Breast epithelium (tissue), 4 donors: Measurements from ENCODE around the gene TXNDC16. TPM values are rescaled to one million over a fixed set of nuclear protein-coding genes. Genes with fewer than 3 reads are reported as not detected.
A peak's percentile ranks its signal among the peaks of the same experiment; 100 is the strongest.
"Not testable (repeated sequence)": the region's sequence is repeated elsewhere in the genome, so short reads cannot be mapped to it uniquely, and the experiment has no call there.

ENCODE experiments used
- DNase-seq, 2 donors: peaks; one replicate each; pipeline ENCODE4 v3.0.0-alpha.2; 2019; ENCODE audit warnings: low spot score in 2 of 2
- H3K27ac ChIP-seq, 2 donors: fragments of 200-600 bp; sonication (generic) in 1 of 2; one replicate each; pipeline ENCODE4 v1.5.1; 2016 to 2019; ENCODE audit warnings: mild to moderate bottlenecking in 1 of 2
- H3K27me3 ChIP-seq, 2 donors: fragments of 200-600 bp; sonication (generic) in 1 of 2; one replicate each; pipeline versions ENCODE4 v1.5.1 to v1.6.0; 2017 to 2019; ENCODE audit warnings: control low read depth in 1 of 2, mild to moderate bottlenecking in 1 of 2
- H3K36me3 ChIP-seq: fragments of 200-600 bp; one replicate; pipeline ENCODE4 v1.5.1; 2019
- H3K4me1 ChIP-seq, 2 donors: fragments of 200-600 bp; sonication (generic); one replicate each; pipeline ENCODE4 v1.5.1; 2016 to 2019; ENCODE audit warnings: control low read depth in 1 of 2
- H3K4me3 ChIP-seq, 3 donors: fragments of 200-600 bp; sonication (generic); 1 replicate in 2 of 3; 2 replicates in 1 of 3; pipeline ENCODE4 v1.5.1; 2016 to 2019; ENCODE audit warnings: mild to moderate bottlenecking in 3 of 3, moderate library complexity in 2 of 3
- H3K9me3 ChIP-seq, 2 donors: fragments of 200-600 bp; sonication (generic) in 1 of 2; one replicate each; pipeline ENCODE4 v1.5.1; 2016 to 2019; ENCODE audit warnings: control low read depth in 1 of 2
- POLR2A ChIP-seq: fragments of 450-650 bp; IDR thresholded peaks from one replicate; pipeline ENCODE4 v1.6.1; 2016; ENCODE audit warnings: antibody characterized with exemption, mild to moderate bottlenecking, moderate library complexity
- POLR2AphosphoS5 ChIP-seq, 3 donors: sonication (generic); formaldehyde crosslinking; IDR thresholded peaks; one replicate each; pipeline ENCODE4 v1.6.1; 2017; ENCODE audit warnings: antibody characterized with exemption in 3 of 3
- intact Hi-C: fragments of 100-400 bp; cut with DNase I; formaldehyde crosslinking; loops from one replicate; pipeline ENCODE4 v1.15.1; 2023; ENCODE audit warnings: low total_unique reads
- total RNA-seq, 3 donors: library from RNA; depleted of rRNA; stranded (reverse); fragments of >200 nt; gene quantifications; one replicate each; pipeline ENCODE4 v1.1.0, GENCODE V29; 2016
- TF ChIP-seq, protein P1 (sequence below), 3 donors: fragments of 450-650 bp; IDR thresholded peaks; one replicate each; pipeline ENCODE4 v1.5.1; 2016 to 2017; ENCODE audit warnings: antibody characterized with exemption in 3 of 3, mild to moderate bottlenecking in 3 of 3, moderate library complexity in 3 of 3

The TXNDC16 gene
- total RNA-seq, 3 donors from 2014 or later: 11.5 to 18.3 (median 13.1) TPM

DNA sequence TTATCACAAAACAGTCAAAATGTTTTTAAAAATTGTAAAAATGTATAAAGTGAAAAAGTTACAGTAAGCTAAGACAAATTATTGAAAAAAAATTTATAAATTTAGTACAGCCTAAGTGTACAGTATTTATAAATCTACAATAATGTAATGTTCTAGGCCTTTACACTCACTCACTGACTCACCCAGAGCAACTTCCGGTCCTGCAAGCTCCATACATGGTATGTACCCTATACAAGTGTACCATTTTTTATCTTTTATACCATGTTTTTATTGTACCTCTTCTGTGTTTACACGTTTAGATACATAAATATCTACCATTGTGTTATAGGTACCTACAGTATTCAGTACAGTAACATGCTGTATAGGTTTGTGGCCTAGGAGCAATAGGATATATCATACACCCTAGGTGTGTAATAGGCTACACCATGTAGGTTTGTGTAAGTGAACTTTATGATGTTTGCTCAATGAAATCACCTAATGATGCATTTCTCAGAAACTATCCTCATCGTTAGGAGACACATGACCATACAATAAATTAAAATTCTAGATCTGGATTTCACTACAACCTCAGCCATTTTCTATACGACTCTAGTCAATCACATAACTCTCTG is 66.8 kb downstream of the TXNDC16 start:
- TF ChIP-seq POLR2A: no peak
- TF ChIP-seq, protein P1, sequence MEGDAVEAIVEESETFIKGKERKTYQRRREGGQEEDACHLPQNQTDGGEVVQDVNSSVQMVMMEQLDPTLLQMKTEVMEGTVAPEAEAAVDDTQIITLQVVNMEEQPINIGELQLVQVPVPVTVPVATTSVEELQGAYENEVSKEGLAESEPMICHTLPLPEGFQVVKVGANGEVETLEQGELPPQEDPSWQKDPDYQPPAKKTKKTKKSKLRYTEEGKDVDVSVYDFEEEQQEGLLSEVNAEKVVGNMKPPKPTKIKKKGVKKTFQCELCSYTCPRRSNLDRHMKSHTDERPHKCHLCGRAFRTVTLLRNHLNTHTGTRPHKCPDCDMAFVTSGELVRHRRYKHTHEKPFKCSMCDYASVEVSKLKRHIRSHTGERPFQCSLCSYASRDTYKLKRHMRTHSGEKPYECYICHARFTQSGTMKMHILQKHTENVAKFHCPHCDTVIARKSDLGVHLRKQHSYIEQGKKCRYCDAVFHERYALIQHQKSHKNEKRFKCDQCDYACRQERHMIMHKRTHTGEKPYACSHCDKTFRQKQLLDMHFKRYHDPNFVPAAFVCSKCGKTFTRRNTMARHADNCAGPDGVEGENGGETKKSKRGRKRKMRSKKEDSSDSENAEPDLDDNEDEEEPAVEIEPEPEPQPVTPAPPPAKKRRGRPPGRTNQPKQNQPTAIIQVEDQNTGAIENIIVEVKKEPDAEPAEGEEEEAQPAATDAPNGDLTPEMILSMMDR (IDR thresholded peaks at IDR 0.05): no peak
- TF ChIP-seq POLR2AphosphoS5 (IDR thresholded peaks at IDR 0.05): no peak
- Histone ChIP-seq H3K36me3 (peaks cover 5% of the 10 kb centered on the region), H3K4me3 (no peak overlapping the region), H3K27ac (no peak overlapping the region), H3K4me1 (no peaks in the 10 kb centered on the region), H3K27me3 (no peaks in the 10 kb centered on the region), H3K9me3 (no peaks in the 10 kb centered on the region)
- intact Hi-C loops: no loop called here
- DNase-seq: no peak

DNA sequence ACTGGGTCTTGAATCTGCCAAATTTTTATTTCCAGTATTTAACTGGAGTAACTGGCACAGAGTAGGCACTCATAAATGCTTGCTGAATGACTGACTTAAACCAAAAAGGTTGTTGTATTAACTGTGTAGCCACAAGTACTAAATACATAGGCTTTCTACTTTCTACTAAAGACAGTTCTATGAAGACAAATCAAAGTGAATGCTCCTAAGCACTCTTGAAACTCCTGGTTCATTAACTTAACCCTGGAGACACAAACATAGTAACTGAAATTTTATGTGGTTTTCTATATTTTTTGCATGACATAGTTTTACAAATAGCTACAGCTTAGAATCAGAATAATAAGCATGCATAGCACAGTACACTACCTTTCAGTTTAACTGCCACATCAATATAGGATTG is 70.4 kb downstream of the TXNDC16 start:
- intact Hi-C loops: no loop called here
- H3K27ac ChIP-seq: no peak overlapping the region
- no peaks in the 10 kb centered on the region for H3K36me3 ChIP-seq
- peaks cover 0 to 7% of the 10 kb centered on the region in 2 donors for H3K9me3 ChIP-seq
- no peaks in the 10 kb centered on the region for H3K27me3 ChIP-seq
- TF ChIP-seq, protein P1 (IDR thresholded peaks at IDR 0.05): no peak
- TF ChIP-seq POLR2A (no peak), POLR2AphosphoS5 (IDR thresholded peaks at IDR 0.05) (no peak)
- DNase-seq: no peak
- no peaks in the 10 kb centered on the region for H3K4me1 ChIP-seq
- no peak overlapping the region for H3K4me3 ChIP-seq

- intact Hi-C loops: loop anchor here (10.0 kb wide), 1 partner anchor 169 kb away; no protein-coding TSS in a partner anchor
- H3K4me1 ChIP-seq: no peaks in the 10 kb centered on the region
- peaks cover 0 to 9% of the 10 kb centered on the region in 2 donors for H3K9me3 ChIP-seq
- H3K36me3 ChIP-seq: no peaks in the 10 kb centered on the region
- H3K27me3 ChIP-seq: no peaks in the 10 kb centered on the region
- H3K27ac ChIP-seq: no peak overlapping the region
- no peak for DNase-seq
- TF ChIP-seq, protein P1 (IDR thresholded peaks at IDR 0.05): peak in 2 of 3 donors; percentile 42 to 51
- TF ChIP-seq POLR2A: no peak
- H3K4me3 ChIP-seq: no peak overlapping the region
Observed at GRCh38 chr14:52473557-52473956, 78.7 kb downstream of the TXNDC16 start.

DNA sequence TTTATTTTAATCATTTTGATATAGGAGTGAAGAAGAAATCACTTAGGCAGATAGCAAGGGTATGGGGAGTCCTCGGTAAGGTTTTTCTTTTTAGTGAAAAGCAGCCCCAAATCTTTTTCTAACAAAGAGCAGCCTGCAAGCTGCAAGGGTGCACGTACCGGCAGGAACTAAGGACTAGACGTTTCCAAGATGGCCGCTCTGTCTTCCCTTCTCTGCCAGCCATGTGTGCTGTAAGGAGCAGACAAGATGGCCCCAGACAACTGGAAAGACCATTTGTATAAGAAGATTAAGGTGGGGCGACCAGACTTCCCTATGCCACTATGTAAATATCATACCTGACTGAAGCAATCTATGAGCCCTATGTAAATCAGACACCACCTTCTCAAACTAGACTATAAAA is 79.6 kb downstream of the TXNDC16 start:
- intact Hi-C loops: loop anchor here (10.0 kb wide), 1 partner anchor 168 kb away; no protein-coding TSS in a partner anchor
- no peak for DNase-seq
- TF ChIP-seq POLR2A: no peak
- TF ChIP-seq, protein P1 (IDR thresholded peaks at IDR 0.05): no peak
- TF ChIP-seq POLR2AphosphoS5 (IDR thresholded peaks at IDR 0.05): no peak
- H3K4me3 ChIP-seq: no peak overlapping the region
- H3K27me3 ChIP-seq: no peaks in the 10 kb centered on the region
- H3K4me1 ChIP-seq: no peaks in the 10 kb centered on the region
- no peaks in the 10 kb centered on the region for H3K36me3 ChIP-seq
- peaks cover 0 to 9% of the 10 kb centered on the region in 2 donors for H3K9me3 ChIP-seq
- no peak overlapping the region for H3K27ac ChIP-seq

DNA sequence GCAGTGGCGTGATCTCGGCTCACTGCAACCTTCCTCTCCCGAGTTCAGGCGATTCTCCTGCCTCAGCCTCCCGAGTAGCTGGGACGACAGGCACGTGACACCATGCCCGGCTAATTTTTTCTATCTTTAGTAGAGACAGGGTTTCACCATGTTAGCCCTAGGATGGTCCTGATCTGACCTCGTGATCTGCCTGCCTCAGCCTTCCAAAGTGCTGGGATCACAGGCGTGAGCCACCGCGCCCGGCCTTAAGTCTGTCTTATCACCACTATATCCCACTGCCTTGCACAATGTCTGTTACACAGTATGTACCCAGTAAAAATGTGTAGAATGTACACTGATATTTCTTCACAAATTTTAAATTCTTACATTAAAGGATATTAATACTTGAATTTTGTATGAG is 80.1 kb downstream of the TXNDC16 start:
- H3K4me1 ChIP-seq, DNase-seq, H3K4me3 ChIP-seq, H3K27me3 ChIP-seq, H3K36me3 ChIP-seq, H3K9me3 ChIP-seq, H3K27ac ChIP-seq: not testable (repeated sequence)
- intact Hi-C loops: loop anchor here (10.0 kb wide), 1 partner anchor 167 kb away; no protein-coding TSS in a partner anchor
